SIG-M5 (cell line): ENCODE data around the gene PRR7.

Experiments used
- DNase-seq: peaks from one replicate; lab custom pipeline; 2025; lab: John Stamatoyannopoulos, UW

Gene PRR7

DNA sequence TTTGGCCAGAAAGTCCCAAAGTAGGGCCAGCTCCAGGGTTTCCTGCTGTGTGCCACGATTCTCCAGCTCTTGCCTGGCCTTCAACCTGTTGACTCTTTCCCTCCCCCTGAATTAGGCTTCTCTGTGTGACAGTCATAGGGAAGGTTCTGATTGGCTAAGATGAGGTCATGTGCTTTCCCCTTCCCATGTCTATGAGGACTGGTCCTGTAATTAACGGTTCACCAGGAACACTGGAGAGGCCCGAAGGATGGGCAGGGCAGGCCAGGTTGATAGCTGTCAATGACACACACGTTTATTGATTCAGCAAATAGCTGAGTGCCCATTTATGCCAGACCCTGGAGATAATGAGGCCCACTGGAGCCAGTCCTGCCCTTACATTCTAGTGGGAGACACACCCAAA lies 9.0 kb upstream of the PRR7 start:
- DNase-seq: no peak

DNA sequence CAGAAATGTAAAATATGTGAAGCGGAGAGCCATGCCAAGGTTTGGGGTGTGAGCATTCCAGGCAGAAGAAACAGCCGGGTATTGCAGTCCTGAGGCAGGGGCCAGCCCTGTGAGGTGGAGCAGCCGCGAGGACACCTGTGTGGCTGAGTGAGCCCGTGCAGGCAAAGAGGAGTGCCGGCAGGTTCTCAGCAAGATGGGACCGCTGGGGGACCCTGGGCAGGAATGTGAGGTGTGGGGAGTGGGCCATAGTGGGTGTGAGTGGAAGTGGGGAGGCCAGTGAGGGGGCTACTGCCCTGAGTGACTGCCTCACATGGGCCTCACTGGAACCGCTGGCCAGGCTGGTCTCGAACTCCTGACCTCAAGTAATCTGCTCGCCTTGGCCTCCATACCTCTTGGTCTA lies 8.1 kb upstream of the PRR7 start:
- no peak for DNase-seq

DNA sequence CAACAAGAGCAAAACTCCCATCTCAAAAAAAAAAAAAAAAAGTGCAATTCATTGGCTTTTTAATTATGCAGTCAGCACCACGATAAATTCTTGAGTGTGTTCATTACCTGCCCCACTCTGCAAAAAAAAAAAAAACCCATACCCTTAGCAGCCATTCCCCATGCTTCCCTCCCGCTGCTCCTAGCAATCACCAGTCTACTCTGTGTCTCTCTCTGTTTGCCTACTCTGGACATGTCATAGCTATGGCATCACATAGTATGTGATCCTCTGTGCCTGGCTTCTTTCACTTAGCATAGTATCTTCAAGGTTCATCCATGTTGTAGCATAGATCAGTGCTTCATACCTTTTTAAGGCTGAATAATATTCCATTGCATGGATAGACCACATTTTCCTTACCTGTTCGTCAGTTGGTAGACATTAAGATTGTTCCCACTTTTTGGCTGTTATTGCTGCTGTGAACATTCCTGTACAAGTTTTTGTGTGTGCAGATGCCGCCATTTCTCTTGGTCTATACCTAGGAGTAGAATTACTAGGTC lies 7.0 kb upstream of the PRR7 start:
- no peak for DNase-seq

DNA sequence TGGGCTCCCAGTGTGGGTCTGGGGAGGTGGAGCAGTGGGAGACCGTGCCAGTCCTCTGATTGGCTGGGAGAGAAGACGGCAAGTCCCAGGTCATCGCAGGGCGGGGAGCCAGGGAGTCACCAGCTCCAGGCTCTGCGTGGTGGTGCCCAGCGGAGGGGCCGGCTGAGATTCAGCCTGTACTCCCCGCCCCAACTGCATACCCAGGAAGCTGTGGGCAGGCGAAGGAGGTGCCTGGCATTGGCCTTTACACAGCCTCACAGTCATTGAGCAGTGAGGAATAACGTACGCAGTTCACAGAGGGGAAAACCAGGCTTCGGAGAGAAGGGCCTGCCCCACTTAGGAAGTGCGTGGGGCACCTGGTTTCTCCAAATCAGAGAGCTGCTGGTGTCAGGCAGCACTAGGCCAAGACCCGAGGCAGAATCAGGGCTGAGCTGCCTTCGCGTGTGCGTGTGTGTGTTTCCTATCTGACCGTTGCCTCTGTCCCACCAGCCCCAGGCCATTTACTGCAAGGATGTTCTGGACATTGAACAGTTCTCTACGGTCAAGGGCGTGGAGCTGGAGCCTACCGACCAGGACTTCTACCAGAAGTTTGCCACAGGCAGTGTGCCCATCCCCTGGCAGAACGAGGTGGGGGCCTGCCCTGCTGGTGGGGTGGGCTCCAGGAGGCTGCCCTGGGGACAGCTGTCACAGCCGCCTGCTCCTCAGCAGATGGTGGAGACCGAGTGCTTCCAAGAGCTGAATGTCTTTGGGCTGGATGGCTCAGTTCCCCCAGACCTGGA lies 6.2 kb upstream of the PRR7 start:
- no peak for DNase-seq

DNA sequence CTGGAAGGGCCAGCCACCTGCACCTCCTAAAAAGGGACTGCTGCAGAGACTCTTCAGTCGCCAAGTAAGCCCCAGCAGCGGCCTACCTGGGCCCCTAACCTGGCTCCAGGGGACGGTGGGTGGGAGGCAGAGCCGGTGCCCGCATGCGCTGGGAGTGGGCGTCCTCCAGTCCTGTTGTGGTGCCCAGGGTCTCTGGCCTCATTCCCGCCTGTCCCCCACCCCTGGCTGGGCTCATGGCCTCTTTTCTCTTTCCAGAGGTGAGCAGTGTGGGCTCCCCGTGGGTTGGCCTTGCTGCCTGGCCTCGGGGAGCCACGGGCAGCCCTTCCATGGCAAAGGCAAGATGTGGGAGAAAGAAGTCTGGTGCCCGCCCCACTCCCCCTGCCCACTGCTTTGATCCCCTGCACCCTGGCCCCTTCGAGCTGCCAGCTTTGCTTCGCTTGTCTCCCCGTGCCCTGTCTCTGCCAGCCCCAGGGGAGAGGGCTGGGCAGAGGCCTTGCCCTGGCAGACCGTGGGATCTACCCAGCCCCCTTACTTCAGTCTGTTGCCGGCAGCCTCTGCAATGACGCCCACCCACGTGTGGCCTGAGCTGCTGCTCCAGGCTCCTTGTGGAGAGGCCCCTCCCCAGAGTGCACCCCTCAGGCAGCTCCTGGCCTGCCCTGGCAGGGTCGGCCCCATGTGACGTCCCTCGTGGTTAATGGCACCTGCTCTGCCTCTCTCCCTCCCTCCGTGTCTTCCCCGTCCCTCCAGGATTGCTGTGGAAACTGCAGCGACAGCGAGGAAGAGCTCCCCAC lies 5.4 kb upstream of the PRR7 start:
- DNase-seq: no peak

DNA sequence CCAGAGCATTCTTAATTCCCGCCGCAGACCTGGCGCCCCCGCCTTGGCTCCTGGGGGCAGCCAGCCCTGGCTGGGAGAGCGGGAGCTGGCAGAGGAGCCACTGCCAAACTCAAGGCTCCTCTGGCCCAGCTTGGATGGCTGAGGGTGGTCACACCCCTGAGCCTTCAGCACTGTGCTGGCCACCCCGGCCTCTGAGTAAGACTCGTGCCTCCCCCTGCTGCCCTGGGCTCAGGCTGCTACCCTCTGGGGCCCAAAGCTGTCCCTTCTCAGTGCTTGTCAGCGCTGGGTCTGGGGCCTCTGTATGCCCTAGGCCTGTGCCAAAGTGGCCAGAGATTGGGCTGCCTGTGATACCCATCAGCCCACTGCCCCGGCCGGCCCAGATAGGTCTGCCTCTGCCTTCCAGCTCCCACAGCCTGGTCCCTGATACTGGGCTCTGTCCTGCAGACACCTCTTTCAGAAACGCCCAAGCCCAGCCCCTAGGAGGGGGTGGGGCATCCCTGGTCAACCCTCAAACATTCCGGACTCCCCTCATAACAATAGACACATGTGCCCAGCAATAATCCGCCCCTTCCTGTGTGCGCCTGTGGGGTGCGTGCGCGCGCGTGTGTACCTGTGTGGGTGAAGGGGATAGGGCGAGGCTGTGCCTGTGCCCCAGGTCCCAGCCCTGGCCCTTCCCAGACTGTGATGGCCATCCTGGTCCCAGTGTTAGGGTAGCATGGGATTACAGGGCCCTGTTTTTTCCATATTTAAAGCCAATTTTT lies 4.4 kb upstream of the PRR7 start:
- no peak for DNase-seq

DNA sequence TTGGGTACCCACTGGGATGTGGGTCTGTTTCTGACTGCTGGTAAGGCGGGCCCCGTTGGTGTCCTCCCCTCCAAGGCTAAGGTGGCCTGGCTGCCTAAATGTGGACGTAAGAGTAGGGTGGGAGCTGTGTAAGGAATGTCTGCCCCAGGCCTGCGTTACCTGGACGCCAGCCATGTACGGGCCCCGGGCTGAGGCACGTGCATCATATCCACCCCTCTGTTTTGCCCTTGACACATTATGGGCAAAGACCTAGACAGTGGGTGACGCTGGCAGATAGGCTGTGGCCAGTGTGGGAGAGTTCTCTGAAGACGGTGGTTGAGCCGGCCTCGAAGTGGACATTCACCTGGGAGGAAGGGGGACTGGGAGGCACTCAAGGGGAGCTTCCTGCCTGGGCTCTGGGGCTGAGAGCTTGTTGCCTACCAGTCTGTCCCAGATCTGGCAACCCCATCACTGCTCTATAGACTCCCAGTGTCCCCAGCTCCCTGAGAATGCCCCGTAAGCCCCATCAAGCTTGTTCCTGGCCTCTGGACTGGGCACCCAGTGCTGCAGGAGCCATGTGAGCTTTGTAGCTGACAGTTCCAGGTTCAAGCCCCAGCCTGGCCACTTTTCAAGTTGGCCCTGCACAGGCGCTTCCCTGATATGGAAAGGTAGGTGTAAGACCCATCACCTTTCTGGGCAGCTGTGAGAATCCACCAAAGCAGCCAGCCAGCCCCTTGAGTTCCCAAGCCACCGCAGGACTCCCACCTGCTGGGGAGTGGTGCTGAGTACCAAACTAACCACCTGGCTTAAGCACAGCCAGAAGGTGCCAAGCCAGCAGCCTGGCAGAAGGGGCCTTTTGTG lies 3.2 kb upstream of the PRR7 start:
- no peak for DNase-seq

DNA sequence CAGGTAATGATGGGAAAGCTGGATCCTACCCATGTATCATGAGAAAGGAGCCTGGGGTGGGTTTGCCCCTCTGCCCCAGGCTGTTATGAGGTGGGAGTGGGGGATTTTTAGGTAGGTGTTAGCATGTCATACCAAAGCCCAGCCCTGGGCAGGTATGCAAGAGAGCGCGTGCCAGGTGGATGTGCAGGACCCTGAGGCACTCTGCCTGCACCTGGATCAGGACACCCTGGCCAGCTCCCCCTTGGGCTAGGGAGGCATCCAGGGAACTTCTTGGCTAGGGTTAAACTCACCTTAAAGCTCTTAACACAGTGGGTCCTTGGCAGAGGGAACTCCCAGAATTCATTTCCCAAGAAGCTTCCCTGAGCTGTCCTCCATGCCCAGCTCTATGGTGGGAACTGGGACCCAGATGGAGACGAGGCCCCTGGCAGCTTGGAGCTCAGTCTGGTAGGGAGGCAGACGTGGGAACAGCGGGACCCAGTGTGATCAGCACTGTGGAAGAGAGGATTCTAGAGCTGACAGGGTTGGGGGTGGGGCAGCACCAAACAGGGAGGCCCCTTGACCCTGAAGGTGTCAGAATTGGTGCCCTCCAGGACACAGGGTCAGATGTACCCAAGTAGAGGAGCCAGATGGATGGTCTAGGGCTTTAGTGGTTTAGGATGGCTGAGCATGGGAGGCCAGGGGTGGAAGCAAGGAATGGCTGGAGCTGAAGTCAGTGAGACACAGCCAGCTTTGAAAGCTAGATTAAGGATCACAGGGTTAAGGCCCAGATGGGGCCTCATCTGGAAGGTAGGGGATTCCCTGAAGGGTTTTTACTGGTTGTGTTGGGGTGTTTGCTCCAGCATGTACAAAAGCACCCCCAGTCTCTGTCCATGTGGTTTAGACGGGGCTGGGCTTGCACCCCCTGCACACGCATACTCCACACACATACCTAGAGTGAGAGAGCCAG lies 2.2 kb upstream of the PRR7 start:
- no peak for DNase-seq

DNA sequence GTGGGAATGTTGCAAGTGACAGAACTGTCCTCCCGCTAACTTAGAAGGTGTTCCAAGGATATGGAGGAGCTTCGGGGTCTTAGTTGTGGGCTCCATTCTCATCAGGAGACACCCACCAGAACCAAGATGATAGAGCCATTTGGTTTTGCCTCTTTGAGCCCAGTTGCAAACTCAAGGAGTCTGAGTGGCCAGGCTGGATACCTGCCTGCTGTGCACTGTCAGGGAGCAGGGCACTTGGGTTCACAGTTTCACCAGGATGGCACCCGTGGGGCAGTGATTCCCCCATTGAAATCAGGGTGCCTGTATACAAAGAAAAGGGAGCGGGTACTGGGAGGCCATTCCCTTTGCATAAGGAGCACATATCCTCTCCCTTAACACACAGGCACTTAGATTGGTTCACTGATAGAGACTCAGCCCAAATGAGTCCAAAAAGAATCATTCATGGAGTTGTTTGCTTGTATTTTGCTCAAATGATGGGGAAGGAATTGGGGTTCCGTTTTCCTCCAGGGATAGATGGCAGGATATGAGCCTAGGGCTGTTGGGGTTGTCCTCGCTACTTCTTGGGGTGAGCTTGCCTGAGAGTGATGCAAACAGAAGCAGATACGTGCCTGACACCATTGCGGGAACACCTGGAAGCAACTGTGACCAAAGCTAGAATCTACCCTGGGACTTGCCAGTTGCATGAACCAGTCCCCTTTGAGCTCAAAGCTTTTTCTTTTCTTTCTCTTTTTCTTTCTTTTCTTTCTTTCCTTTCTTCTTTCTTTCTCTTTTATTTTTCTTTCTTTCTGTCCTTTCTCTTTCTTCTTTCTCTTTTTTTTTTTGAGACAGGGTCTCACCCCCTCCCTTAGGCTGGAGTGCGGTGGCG lies 1.3 kb upstream of the PRR7 start:
- no peak for DNase-seq

DNA sequence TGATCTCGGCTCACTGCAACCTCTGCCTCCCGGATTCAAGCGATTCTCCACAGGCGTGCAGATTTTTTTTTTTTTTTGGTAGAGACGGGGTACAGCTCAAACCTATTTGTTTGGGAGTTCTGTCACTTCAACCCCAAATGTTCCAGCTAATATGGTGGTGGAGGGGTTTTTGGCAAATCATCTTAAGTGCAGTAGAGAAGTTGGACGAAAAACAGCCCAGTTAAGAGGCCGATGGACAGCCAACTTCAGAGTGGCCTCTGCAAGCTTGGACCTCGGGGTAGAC lies 756 bp upstream of the PRR7 start:
- no peak for DNase-seq

DNA sequence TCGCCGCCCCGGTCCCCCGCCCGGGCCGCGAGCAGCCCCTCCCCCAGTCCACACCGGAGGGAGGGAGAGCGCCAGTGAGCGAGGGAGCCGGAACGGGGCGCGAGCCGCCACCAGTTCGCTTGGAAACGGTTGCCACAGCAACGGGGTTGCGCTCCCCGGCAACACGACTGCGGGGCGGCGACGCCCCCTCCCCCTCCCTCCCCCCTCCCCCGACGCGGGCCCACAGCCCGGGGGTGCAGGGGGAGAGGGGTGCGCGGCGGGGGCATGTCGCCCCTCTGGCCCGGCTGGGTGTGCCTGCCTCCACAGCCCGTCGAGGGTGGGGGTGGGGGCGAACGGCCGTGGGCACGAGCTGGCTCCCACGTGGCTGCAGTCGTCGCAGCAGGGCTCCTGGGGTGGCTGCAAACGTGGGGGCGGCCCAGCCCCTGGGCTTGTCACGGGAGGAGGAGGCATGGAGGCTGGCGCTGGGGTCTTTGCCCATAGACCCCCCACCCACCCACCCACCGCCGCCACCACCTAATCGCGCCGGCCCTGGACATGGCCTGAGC lies 524 bp downstream of the PRR7 start:
- DNase-seq: no peak

DNA sequence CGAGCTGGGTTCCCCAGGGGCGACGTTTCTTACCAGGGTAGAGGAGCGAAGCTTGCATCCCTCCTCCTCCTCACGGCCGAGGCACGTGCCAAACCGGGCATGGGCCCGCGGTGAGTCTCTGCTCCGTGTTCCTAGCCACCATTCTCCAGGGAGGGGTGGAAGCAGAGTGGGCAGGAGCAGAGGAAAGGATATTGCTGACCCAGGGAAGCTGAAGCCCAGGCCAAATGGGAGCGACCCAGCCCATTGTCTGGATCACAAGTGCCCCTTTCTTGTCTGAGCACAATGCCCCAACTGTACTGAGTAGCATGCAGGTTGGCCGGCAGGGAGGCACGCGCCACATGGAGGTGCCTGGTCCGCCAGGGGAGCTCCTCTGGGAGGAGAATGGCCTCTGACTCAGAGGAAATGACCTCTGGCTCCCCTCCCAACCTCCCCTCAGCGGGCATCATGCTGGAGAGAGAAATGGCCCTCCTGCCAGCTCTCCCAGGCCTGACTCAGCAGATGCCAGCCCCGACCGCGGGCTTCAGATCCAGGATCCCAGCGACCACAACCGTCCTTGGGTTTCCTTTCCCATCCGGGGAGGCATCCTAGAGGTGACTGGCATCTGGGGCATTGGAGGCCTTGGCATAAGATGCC lies 1.1 kb downstream of the PRR7 start:
- DNase-seq: no peak

DNA sequence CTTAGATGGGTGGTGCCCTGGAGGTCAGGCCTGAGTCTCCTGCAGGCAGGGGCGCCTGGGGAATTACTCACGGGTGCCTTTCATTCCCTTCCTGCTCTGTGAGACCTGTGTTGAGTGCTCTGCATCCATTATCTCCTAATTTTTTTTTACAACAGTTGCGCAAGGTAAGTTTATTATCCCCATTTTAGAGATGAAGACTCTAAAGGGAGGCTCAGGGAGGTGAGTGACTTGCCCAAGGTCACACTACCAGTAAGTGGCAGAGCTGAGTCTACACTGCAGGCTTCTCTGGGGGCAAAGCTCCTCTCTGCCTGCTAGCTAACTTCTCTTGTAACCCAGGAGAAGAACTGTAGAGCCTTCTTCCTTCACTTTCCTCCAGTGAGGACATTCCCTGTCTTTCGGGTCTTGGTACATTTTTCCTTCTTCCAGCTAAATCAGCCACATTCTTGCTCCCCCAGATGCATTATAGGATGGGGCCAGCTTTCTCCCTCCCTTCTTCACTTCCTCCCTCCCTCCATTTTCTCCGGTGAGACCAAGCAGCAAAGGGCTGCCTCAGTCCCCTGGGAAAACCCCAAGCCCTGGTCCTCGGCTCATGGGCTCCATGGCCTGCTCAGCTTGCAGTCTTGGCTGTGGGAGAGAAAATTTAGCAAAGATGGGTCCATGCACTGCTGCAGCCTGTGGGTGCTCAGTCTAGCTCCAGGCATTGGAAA lies 1.8 kb downstream of the PRR7 start:
- DNase-seq: no peak

DNA sequence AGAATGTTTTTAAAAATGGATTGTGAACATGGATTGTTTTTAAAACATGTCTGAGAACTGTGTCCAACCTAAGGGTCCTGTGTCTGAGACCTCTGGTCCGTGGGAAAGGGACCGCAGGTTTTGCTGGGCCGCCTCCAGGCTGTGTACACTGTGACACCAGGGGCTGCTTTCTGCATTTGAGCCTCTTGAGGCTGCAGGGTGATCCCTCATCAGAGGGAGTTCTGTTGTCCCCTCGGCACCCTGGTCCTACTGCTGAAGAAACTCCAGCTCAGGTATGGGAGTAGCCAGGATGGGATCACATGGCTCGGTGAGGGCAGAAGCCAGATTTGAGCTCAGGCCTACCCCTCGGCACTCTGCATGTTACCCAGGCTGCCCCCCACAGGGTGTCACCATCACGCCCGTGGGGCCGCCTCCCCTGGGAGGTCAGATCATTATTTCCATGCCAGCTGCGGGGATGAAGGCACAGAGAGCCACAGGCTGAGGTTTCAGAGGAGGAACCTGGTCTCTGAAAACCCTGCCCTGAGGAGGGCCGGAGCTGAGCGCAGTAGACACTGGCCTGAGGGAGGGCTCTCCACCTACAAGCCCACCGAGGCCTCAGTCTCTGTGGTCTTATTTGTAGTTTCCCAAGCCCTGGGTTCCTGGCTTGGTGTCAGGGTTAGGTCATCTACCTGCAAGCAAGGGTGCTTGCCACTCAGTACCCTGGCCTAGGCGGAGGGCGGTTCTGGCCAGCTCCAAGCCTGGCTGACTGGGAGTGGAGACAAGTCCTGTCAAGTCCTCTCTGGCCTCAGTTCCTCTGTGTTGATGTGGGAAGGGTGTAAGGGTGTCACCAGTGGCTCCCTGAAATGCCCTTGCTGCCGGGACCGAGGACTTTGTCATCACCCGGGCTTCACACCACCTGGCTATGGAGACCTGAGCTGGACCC lies 2.8 kb downstream of the PRR7 start:
- DNase-seq: no peak

DNA sequence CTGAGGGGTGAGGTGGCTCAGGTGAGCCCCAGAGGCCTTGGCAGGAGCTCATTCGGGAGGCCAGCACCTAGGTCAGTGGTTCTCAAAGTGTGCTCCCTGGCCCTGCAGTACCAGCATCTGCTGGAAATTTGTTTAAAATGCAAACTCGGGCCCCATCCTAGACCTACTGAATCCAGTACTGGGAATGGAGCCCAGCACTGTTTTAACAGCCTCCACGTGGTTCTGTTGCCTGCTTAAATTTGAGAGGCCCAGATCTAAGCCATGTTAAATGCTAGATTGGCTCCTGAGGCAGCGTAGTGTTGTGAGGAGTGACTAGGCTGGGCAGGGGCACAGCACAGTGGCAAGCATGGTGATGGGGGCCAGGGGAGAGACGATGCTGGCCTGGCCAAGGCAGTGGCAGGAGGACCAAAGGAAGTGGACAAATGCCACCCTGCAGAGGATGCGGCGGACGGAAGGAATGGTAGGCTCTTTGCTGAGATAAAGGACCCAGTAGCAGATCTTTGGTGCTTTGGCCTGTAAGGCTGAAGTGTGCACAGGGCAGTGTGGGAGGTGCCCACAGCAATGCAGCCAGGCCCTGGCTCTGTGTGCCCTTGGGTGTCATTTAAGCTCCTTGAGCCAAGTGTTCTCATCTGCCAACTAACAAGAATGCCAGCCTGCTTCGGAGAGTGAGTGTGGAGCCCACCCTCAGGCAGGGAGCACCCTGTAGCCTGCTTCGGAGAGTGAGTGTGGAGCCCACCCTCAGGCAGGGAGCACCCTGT lies 4.2 kb downstream of the PRR7 start:
- no peak for DNase-seq
